SK-N-SH treated with all-trans-retinoic acid at 6 μM for 48 hours (cell line): ENCODE measurements around the gene LRMDA.

ENCODE experiments used
- BACH2 ChIP-seq: fragments of 250-450 bp; sonication (Bioruptor Pico); IDR thresholded peaks from 2 replicates; pipeline ENCODE4 v1.9.0; 2021; ENCODE audit warnings: mild to moderate bottlenecking, borderline replicate concordance
- CREB5 ChIP-seq: fragments of 250-450 bp; sonication (Bioruptor Pico); IDR thresholded peaks from 2 replicates; pipeline ENCODE4 v1.5.1; 2020; ENCODE audit warnings: low read depth, mild to moderate bottlenecking, moderate library complexity
- CSRNP3 ChIP-seq: fragments of 250-450 bp; sonication (Bioruptor Pico); IDR thresholded peaks from 2 replicates; pipeline ENCODE4 v1.5.1; 2021; ENCODE audit warnings: mild to moderate bottlenecking, moderate library complexity
- GLIS3 ChIP-seq: fragments of 250-450 bp; sonication (Bioruptor Pico); IDR thresholded peaks from 2 replicates; pipeline ENCODE4 v1.5.0; 2020; ENCODE audit warnings: mild to moderate bottlenecking, moderate library complexity
- OSR1 ChIP-seq: fragments of 250-450 bp; sonication (Bioruptor Pico); IDR thresholded peaks from 2 replicates; pipeline ENCODE4 v1.8.0; 2022; ENCODE audit warnings: moderate library complexity, mild to moderate bottlenecking, inconsistent platforms
- SNAI2 ChIP-seq: fragments of 250-450 bp; sonication (Bioruptor Pico); IDR thresholded peaks from 2 replicates; pipeline ENCODE4 v1.5.0; 2020; ENCODE audit warnings: mild to moderate bottlenecking, moderate library complexity
- ZFP30 ChIP-seq: fragments of 450-650 bp; formaldehyde crosslinking; IDR thresholded peaks from 2 replicates; pipeline ENCODE4 v1.5.0; 2022; ENCODE audit warnings: mild to moderate bottlenecking, moderate library complexity
- ZNF70 ChIP-seq: fragments of 450-650 bp; formaldehyde crosslinking; IDR thresholded peaks from 2 replicates; pipeline ENCODE4 v1.5.0; 2020; ENCODE audit warnings: mild to moderate bottlenecking, moderate library complexity
- ZNF8 ChIP-seq: fragments of 450-650 bp; formaldehyde crosslinking; IDR thresholded peaks from 2 replicates; pipeline ENCODE4 v1.5.0; 2020; ENCODE audit warnings: mild to moderate bottlenecking, moderate library complexity

- TF ChIP-seq GLIS3 (CRISPR knock-in tag) (no peak), ZFP30 (CRISPR knock-in tag) (no peak), CREB5 (CRISPR knock-in tag) (no peak), CSRNP3 (CRISPR knock-in tag) (no peak), ZNF8 (no peak), OSR1 (CRISPR knock-in tag) (no peak), BACH2 (CRISPR knock-in tag) (no peak), SNAI2 (CRISPR knock-in tag) (no peak), ZNF70 (CRISPR knock-in tag) (no peak)
Observed at GRCh38 chr10:75839020-75839419, 407.6 kb downstream of the LRMDA start.
